Duodenal mucosa (tissue), 2 donors: ENCODE results near the gene DERL2.

Experiments used
- H3K27ac ChIP-seq: one replicate; pipeline ENCODE4 v1.7.0; 2013; ENCODE audit warnings: low read depth, low read length
- H3K27me3 ChIP-seq, 2 donors: one replicate each; pipeline ENCODE4 v1.7.0; 2013; ENCODE audit warnings: low read length in 2 of 2, control low read depth in 1 of 2; ENCODE audit not compliant: insufficient read depth in 2 of 2, control insufficient read depth in 1 of 2
- H3K36me3 ChIP-seq, 2 donors: one replicate each; pipeline ENCODE4 v1.7.0; 2013; ENCODE audit warnings: low read length in 2 of 2, control low read depth in 1 of 2; ENCODE audit not compliant: insufficient read depth in 2 of 2, control insufficient read depth in 1 of 2
- H3K4me1 ChIP-seq, 2 donors: one replicate each; pipeline ENCODE4 v1.7.0; 2013; ENCODE audit warnings: low read length in 2 of 2, control low read depth in 1 of 2; ENCODE audit not compliant: insufficient read depth in 2 of 2, control insufficient read depth in 1 of 2
- H3K4me3 ChIP-seq, 2 donors: one replicate each; pipeline ENCODE4 v1.7.0; 2013; ENCODE audit warnings: low read length in 2 of 2, low read depth in 1 of 2
- H3K9ac ChIP-seq, 2 donors: one replicate each; pipeline ENCODE4 v1.7.0; 2013; ENCODE audit warnings: low read length in 2 of 2, low read depth in 1 of 2
- H3K9me3 ChIP-seq, 2 donors: one replicate each; pipeline ENCODE4 v1.7.0; 2013; ENCODE audit warnings: low read length in 2 of 2, control low read depth in 1 of 2; ENCODE audit not compliant: control insufficient read depth in 1 of 2

The DERL2 gene

DNA sequence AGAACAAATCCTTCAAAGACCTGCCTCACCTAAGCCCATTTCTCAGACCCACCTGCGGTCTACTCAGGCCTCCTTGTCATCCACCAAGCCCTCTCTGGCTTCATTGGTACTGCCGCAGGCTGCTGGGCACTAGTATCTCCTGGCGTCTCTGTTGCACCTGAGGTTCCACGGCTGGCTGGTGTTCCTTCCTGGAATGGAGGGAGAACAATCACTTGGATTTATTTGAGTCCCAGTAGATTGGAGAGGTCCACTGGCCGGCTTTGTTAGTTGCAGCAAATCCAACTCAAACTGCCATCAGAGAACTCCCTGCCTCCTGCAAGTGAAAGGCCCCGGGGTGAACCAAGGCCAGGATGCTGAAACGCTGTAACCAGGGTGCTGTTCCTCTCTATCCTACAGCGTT is 15.7 kb upstream of the DERL2 start:
- H3K36me3 ChIP-seq: no peaks in the 10 kb centered on the region
- H3K4me1 ChIP-seq: peaks cover 0 to 8% of the 10 kb centered on the region in 2 donors
- no peak overlapping the region for H3K4me3 ChIP-seq
- H3K9me3 ChIP-seq: no peaks in the 10 kb centered on the region
- peaks cover 0 to 16% of the 10 kb centered on the region in 2 donors for H3K27me3 ChIP-seq
- H3K9ac ChIP-seq: no peak overlapping the region
- H3K27ac ChIP-seq: no peak overlapping the region

- no peak overlapping the region for H3K27ac ChIP-seq
- H3K27me3 ChIP-seq: peaks cover 0 to 16% of the 10 kb centered on the region in 2 donors
- peaks cover 0 to 8% of the 10 kb centered on the region in 2 donors for H3K4me1 ChIP-seq
- H3K4me3 ChIP-seq: peak overlapping the region; percentile 61
- no peaks in the 10 kb centered on the region for H3K36me3 ChIP-seq
- peak overlapping the region in 1 of 2 donors; percentile 25 for H3K9ac ChIP-seq
- H3K9me3 ChIP-seq: no peaks in the 10 kb centered on the region
Observed at GRCh38 chr17:5500589-5501391, 14.8 kb upstream of the DERL2 start.

DNA sequence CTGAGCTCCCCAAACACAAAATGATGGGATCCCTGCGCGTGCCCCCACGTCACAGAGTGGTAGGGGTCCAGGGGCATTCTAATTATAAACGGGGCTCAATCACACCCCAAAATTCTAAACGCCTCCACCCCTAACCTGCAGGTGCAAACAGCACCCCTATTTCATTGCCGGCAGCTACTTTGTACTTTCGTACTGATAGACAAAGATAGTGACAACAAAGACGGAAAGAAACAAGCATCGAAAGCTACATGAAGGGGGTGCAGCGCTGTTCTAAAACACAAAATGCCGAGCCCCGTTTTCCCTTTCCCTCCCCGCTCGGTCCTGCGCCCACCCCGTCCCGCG is 14.2 kb upstream of the DERL2 start:
- Histone ChIP-seq H3K27me3 (peaks cover 0 to 16% of the 10 kb centered on the region in 2 donors), H3K36me3 (no peaks in the 10 kb centered on the region), H3K4me3 (peak overlapping the region; percentile 61), H3K27ac (no peak overlapping the region), H3K9me3 (no peaks in the 10 kb centered on the region), H3K4me1 (peaks cover 0 to 8% of the 10 kb centered on the region in 2 donors), H3K9ac (peak overlapping the region in 1 of 2 donors; percentile 25)

- peak overlapping the region in 1 of 2 donors; percentile 25 for H3K9ac ChIP-seq
- peaks cover 0 to 8% of the 10 kb centered on the region in 2 donors for H3K4me1 ChIP-seq
- peaks cover 0 to 16% of the 10 kb centered on the region in 2 donors for H3K27me3 ChIP-seq
- peak overlapping the region in 1 of 2 donors; percentile 61 for H3K4me3 ChIP-seq
- H3K27ac ChIP-seq: no peak overlapping the region
- no peaks in the 10 kb centered on the region for H3K9me3 ChIP-seq
- no peaks in the 10 kb centered on the region for H3K36me3 ChIP-seq
Observed at GRCh38 chr17:5499476-5500231, 13.7 kb upstream of the DERL2 start.

- no peak overlapping the region for H3K4me3 ChIP-seq
- peaks cover 2 to 5% of the 10 kb centered on the region in 2 donors for H3K4me1 ChIP-seq
- no peaks in the 10 kb centered on the region for H3K27me3 ChIP-seq
- no peaks in the 10 kb centered on the region for H3K9me3 ChIP-seq
- H3K27ac ChIP-seq: no peak overlapping the region
- peaks cover 5 to 29% of the 10 kb centered on the region in 2 donors for H3K36me3 ChIP-seq
- no peak overlapping the region for H3K9ac ChIP-seq
Observed at GRCh38 chr17:5492970-5493369, 7.0 kb upstream of the DERL2 start.

GRCh38 chr17:5488752-5489151 is 2.8 kb upstream of the DERL2 start:
- Histone ChIP-seq H3K4me1 (peaks cover 19 to 21% of the 10 kb centered on the region in 2 donors), H3K27ac (no peak overlapping the region), H3K36me3 (peaks cover 5 to 31% of the 10 kb centered on the region in 2 donors), H3K9ac (no peak overlapping the region), H3K9me3 (no peaks in the 10 kb centered on the region), H3K27me3 (no peaks in the 10 kb centered on the region), H3K4me3 (no peak overlapping the region)

GRCh38 chr17:5486206-5487124 is 487 bp upstream of the DERL2 start, which contains the start of gene MIS12:
Gene MIS12, plus strand, starts transcription at chr17:5486566. Its CDS starts 2,297 bp downstream, at chr17:5488863.
- peaks cover 19 to 21% of the 10 kb centered on the region in 2 donors for H3K4me1 ChIP-seq
- H3K27ac ChIP-seq: peak within 1 kb of the TSS; percentile 99
- H3K27me3 ChIP-seq: no peaks in the 10 kb centered on the region
- H3K36me3 ChIP-seq: peaks cover 13 to 49% of the 10 kb centered on the region in 2 donors
- no peaks in the 10 kb centered on the region for H3K9me3 ChIP-seq
- H3K9ac ChIP-seq: peak within 1 kb of the TSS; percentile 91 to 97
- peak within 1 kb of the TSS; percentile 89 to 98 for H3K4me3 ChIP-seq

- H3K9me3 ChIP-seq: no peaks in the 10 kb centered on the region
- no peak overlapping the region for H3K27ac ChIP-seq
- H3K36me3 ChIP-seq: peaks cover 38 to 69% of the 10 kb centered on the region in 2 donors
- H3K27me3 ChIP-seq: no peaks in the 10 kb centered on the region
- no peak overlapping the region for H3K9ac ChIP-seq
- H3K4me1 ChIP-seq: peaks cover 8% of the 10 kb centered on the region in 2 donors
- H3K4me3 ChIP-seq: no peak overlapping the region
Observed at GRCh38 chr17:5481451-5481850, 4.5 kb downstream of the DERL2 start.

GRCh38 chr17:5480962-5481361 is 5.0 kb downstream of the DERL2 start:
- Histone ChIP-seq H3K4me1 (peaks cover 8% of the 10 kb centered on the region in 2 donors), H3K36me3 (peaks cover 39 to 74% of the 10 kb centered on the region in 2 donors), H3K27me3 (no peaks in the 10 kb centered on the region), H3K9ac (no peak overlapping the region), H3K4me3 (no peak overlapping the region), H3K9me3 (no peaks in the 10 kb centered on the region), H3K27ac (no peak overlapping the region)
